ENCODE data around the gene ACSL4. TPM values are rescaled to one million over a fixed set of nuclear protein-coding genes. Genes with fewer than 3 reads are reported as not detected.

ACSL4 gene
- total RNA-seq, 1 donor from 2014 or later: 70.4 TPM

GRCh38 chrX:109695637-109696036 is 37.4 kb downstream of the ACSL4 start:
- TF ChIP-seq CTCF (IDR thresholded peaks at IDR 0.05; ENCODE audit: insufficient read depth, low read length, poor library complexity, severe bottlenecking): no peak
- no peak for DNase-seq (ENCODE audit: low read depth)
- Histone ChIP-seq H3K4me3 (ENCODE audit: low read depth, low read length) (no peak overlapping the region), H3K36me3 (ENCODE audit: control insufficient read depth, insufficient read depth, low read length) (no peaks in the 10 kb centered on the region), H3K27me3 (ENCODE audit: control insufficient read depth, insufficient read depth, low read length) (no peaks in the 10 kb centered on the region)

- TF ChIP-seq CTCF (IDR thresholded peaks at IDR 0.05; ENCODE audit: insufficient read depth, low read length, poor library complexity, severe bottlenecking): no peak
- H3K36me3 ChIP-seq (ENCODE audit: control insufficient read depth, insufficient read depth, low read length): no peaks in the 10 kb centered on the region
- H3K27me3 ChIP-seq (ENCODE audit: control insufficient read depth, insufficient read depth, low read length): no peaks in the 10 kb centered on the region
- DNase-seq (ENCODE audit: low read depth): no peak
- no peak overlapping the region for H3K4me3 ChIP-seq (ENCODE audit: low read depth, low read length)
Observed at GRCh38 chrX:109691752-109692151, 41.3 kb downstream of the ACSL4 start.

GRCh38 chrX:109691277-109691676 is 41.8 kb downstream of the ACSL4 start:
- Histone ChIP-seq H3K27me3 (ENCODE audit: control insufficient read depth, insufficient read depth, low read length) (no peaks in the 10 kb centered on the region), H3K4me3 (ENCODE audit: low read depth, low read length) (no peak overlapping the region), H3K36me3 (ENCODE audit: control insufficient read depth, insufficient read depth, low read length) (no peaks in the 10 kb centered on the region)
- TF ChIP-seq CTCF (IDR thresholded peaks at IDR 0.05; ENCODE audit: insufficient read depth, low read length, poor library complexity, severe bottlenecking): no peak
- DNase-seq (ENCODE audit: low read depth): no peak

- no peak for DNase-seq (ENCODE audit: low read depth)
- Histone ChIP-seq H3K27me3 (ENCODE audit: control insufficient read depth, insufficient read depth, low read length) (no peaks in the 10 kb centered on the region), H3K36me3 (ENCODE audit: control insufficient read depth, insufficient read depth, low read length) (no peaks in the 10 kb centered on the region), H3K4me3 (ENCODE audit: low read depth, low read length) (no peak overlapping the region)
- TF ChIP-seq CTCF (IDR thresholded peaks at IDR 0.05; ENCODE audit: insufficient read depth, low read length, poor library complexity, severe bottlenecking): no peak
Observed at GRCh38 chrX:109687903-109688302, 45.2 kb downstream of the ACSL4 start.

- H3K4me3 ChIP-seq (ENCODE audit: low read depth, low read length): no peak overlapping the region
- H3K27me3 ChIP-seq (ENCODE audit: control insufficient read depth, insufficient read depth, low read length): no peaks in the 10 kb centered on the region
- H3K36me3 ChIP-seq (ENCODE audit: control insufficient read depth, insufficient read depth, low read length): no peaks in the 10 kb centered on the region
- TF ChIP-seq CTCF (IDR thresholded peaks at IDR 0.05; ENCODE audit: insufficient read depth, low read length, poor library complexity, severe bottlenecking): no peak
- no peak for DNase-seq (ENCODE audit: low read depth)
Observed at GRCh38 chrX:109685656-109686078, 47.4 kb downstream of the ACSL4 start.

- no peaks in the 10 kb centered on the region for H3K27me3 ChIP-seq (ENCODE audit: control insufficient read depth, insufficient read depth, low read length)
- no peak for DNase-seq (ENCODE audit: low read depth)
- H3K4me3 ChIP-seq (ENCODE audit: low read depth, low read length): no peak overlapping the region
- no peak for TF ChIP-seq CTCF (IDR thresholded peaks at IDR 0.05; ENCODE audit: insufficient read depth, low read length, poor library complexity, severe bottlenecking)
- H3K36me3 ChIP-seq (ENCODE audit: control insufficient read depth, insufficient read depth, low read length): no peaks in the 10 kb centered on the region
Observed at GRCh38 chrX:109684136-109684535, 48.9 kb downstream of the ACSL4 start.

Measured in kidney epithelial cell (primary cell).